Measurements from ENCODE around the gene PLXNB2.

Gene PLXNB2

GRCh38 chr22:50249341-50250248, 57.9 kb downstream of the PLXNB2 start:
- DNase-seq: no peak

DNA sequence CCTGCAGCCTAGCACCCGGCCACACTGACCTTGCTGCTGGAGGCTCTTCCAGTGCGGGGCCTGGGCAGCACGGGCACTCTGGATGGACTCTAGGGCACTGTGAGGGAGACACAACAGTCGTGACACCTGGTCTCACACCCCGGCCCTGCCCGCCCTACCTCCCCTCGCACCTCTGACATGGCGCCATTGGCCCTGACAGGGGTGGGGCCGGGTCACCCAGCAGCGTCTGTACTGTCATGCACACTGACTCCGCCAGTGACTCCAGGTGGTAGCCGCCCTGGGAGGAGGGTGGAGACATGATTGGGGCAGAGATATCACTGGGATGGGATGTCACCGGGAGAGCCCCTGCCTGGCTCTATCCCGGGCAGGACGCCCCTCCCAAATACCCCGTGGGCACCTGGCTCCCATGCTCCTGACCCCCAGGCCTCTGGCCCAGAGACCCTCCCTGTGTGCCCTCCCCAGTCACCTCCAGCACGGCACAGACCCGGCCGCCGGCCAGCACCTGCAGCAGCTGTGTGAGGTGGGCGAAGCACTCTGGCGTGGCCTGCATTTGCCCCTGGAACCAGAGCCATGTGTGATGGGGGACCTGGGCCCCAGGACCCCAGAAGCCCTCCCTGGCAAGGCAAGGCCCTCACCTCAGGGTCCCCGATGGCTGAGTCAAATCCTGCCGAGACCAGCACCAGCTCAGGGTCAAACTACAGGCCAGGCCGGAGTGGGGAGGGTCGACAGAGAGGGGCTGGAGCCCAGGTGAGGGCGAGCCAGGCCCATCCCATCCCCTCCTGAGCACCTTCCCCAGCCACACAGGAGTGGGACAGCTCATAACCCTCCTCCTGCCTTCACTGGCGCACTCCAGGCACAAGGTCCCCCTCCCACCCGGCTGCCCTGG, 59.0 kb downstream of the PLXNB2 start:
- no peak for DNase-seq

GRCh38 chr22:50247748-50248147, 59.7 kb downstream of the PLXNB2 start:
- peak; percentile 58 for DNase-seq

- no peak for DNase-seq
Measured at GRCh38 chr22:50246242-50247175, 60.9 kb downstream of the PLXNB2 start.

- DNase-seq: no peak
Measured at GRCh38 chr22:50245214-50246072, 62.0 kb downstream of the PLXNB2 start.

DNA sequence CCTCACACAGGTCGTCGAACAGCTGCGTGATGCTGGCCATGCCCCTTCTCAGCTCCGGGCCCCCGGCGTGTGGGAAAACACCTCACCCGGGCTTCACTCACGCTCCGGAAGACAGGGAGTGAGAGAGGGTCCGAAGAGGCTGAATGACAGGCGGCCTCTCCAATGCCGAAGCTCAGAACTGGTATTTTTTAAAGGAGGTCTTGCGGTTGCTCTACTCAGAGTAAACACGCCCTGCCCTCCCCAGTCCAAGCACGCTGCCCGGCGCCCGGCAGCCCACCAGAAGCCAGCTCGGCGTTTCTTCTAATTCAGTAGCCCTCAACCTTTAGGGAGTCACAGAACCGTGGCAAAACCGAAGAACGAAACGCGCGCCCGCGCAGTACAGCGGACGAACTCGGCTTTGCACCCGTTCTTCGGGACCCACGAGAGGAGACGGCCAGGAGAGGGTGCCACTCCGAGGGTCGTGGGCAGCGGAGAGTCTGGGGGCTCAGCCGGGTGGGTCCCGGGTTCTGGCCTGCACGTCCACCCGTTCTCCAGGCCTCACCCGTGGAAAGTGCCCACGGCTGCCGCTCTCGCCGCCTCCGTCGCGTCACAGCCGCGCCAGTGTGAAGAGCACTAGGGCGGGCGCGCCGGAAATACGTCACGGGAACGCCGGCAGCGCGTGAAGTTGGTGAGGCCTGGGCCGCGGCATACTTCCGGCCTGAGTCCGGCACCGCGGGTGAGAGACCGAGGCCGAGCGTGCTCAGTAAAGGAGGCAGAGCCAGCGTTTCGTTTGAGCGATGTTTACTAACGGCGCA, 62.8 kb downstream of the PLXNB2 start, which contains the start of gene TUBGCP6:
TSS of gene TUBGCP6 (minus strand) at position 604 of the 794 bp plus-strand sequence. CDS start at position 40, 564 bp downstream.
- DNase-seq: peak; percentile 93

DNA sequence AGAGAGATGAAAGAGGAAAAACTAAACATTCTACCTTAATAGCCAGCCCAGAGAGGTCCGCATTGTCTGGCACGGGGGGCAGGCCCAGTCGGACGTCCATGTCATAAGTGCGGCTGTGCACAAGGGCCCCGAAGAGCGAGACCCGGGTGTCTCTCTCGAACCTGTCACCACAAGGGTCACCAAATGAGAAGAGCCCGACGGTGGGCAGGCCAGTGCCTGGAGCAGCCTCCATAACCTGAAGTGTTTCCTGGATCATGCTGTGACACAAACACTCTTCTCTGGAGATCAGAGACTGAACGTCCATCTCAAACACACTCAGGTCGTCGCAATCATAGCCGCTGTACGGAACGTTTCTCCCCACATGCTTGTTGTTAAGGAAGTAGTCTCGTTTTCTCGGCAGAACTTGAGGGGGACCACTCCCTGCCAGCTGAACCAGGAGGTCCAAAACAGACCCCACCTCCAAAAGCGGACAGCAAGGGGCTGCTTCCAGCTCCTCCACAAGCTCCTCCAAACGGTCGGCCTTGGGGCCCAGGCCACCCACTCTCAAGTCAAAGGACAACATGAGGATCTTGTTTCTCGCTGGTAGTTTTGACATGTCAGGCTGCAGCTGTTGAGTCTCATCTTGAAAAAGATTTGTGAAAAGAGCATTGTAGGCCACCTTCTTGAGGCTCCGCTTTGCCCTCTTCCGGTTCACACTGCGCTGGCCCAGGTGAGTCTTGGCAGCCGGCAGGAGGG, 63.6 kb downstream of the PLXNB2 start:
- DNase-seq: no peak

GRCh38 chr22:50242406-50242949, 65.0 kb downstream of the PLXNB2 start:
- DNase-seq: no peak

- no peak for DNase-seq
Measured at GRCh38 chr22:50238755-50239154, 68.7 kb downstream of the PLXNB2 start.

- peak; percentile 16 for DNase-seq
Measured at GRCh38 chr22:50236731-50237409, 70.6 kb downstream of the PLXNB2 start.

GRCh38 chr22:50233223-50233622, 74.2 kb downstream of the PLXNB2 start:
- no peak for DNase-seq

GRCh38 chr22:50232481-50233151, 74.8 kb downstream of the PLXNB2 start:
- DNase-seq: no peak

DNA sequence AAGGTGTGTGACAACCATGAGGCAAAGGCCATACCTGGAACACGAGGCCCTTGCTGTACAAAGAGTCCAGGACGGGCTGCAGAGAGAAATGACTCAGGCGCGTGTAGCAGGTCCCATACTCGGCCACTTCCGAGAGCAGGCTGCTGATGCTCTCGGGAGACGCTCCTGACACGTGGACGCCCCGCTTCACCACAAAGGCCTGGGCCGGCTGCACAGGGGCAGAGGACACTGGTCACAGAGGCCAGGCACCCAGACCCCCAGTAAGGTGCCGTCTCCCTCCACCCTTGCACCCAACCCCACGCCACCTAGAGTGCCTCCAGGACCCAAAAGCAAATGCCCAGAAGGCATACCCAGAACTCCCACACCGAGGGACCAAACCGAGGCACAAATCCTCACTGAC, 78.1 kb downstream of the PLXNB2 start:
- no peak for DNase-seq

DNA sequence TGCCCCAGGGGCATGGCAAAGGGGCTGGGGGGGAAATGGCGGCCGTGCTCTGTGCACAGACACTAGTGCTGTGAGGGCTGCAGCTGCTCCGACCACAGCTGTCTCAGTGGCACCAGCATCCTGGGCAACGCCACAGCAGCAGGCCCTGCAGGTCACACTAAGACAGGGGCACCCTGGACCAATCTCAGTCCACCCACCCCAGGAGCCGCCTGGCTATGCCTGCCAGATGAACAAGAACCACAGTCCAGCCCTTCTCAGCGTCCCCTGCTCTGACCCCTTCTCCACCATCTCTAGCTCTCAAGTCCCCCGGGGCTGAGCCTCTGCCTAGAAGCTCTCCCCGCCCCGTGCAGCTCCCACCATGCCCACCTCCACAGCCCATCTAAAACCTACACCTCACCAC, 79.1 kb downstream of the PLXNB2 start:
- no peak for DNase-seq

DNA sequence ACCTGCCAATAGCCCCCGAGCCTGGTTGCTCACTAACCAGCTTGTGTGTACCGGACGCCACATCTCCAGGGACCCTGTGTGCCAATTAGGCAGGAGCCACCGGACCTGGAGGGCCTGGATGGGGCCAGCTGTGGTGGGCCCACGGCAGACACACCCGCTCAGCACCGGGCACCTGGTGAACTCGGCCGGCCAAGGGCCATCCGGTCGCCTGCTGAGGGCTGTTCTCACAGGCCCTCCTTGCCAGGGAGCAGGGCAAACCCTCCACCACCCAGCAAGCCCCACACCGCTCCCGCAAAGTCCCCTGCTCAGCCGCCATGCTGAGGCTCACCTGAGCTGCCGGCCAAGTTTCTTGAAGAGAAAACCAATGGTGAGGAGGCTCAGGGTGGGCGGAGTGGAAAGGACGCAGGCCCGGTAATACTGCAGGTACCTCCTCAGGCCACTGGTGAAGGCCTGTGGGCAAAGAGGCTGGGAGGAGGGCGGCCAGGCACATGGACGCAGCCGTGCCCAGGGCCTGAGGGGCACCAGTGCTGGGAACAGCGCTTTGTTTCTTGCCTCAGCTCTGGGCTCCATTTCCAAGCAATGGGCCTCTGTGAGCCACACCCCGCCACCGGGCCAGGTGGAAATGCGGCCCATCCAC, 79.7 kb downstream of the PLXNB2 start:
- no peak for DNase-seq

DNA sequence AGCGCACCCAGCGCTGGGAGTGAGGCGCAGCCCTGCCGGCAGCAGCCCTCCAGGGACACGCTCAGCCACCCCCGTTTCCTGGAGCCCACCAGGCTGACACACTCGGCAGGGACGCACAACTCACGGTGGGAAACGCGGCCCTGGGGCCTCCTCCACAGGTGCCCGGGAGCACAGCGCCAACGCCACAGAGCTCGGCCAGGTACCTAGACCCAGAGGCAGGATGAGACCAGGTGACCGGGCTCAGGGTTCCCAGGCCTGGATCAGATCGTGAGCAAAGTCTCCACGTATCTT, 80.6 kb downstream of the PLXNB2 start:
- no peak for DNase-seq

DNA sequence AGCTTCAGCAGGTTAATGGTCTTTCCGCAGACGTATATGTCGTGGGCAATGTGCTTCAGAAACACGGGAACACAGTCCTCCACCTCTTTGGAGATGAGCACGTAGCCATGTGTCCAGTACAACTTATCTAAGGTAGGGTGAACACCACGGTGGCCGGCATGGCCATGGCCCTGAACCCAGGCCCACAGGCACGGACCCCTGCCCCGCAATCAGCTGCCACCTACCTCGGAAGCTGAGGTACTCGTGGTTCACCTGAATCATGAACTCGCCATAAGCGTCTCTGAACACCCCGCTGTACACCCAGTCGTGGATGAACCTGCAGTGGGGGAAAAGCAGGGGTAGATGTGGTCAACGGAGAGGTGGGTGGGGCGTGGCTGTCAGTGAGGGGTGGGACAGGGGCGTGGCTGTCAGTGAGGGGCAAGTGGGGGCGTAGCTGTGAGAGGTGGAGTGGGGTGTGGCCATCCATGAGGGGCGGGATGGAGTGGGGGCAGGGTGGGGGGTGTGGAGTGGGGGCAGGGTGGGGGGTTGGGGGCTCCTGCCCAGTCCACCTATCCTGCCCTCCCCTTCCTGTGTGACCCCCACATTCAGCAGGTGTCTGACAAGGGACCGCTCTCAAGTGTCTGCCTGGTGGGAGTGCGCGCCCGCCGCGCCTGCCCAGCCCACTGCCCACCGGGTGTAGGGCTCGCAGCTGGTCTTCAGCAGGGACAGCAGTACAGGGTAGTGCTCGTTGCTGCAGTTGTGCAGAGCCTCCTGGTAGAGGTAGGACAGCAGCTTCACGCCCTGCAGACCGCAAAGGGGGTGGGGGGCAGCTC, 81.2 kb downstream of the PLXNB2 start:
- no peak for DNase-seq
